ENCODE results near the gene ARHGEF11.
A peak's percentile ranks its signal among the peaks of the same experiment; 100 is the strongest.

Gene ARHGEF11

DNA sequence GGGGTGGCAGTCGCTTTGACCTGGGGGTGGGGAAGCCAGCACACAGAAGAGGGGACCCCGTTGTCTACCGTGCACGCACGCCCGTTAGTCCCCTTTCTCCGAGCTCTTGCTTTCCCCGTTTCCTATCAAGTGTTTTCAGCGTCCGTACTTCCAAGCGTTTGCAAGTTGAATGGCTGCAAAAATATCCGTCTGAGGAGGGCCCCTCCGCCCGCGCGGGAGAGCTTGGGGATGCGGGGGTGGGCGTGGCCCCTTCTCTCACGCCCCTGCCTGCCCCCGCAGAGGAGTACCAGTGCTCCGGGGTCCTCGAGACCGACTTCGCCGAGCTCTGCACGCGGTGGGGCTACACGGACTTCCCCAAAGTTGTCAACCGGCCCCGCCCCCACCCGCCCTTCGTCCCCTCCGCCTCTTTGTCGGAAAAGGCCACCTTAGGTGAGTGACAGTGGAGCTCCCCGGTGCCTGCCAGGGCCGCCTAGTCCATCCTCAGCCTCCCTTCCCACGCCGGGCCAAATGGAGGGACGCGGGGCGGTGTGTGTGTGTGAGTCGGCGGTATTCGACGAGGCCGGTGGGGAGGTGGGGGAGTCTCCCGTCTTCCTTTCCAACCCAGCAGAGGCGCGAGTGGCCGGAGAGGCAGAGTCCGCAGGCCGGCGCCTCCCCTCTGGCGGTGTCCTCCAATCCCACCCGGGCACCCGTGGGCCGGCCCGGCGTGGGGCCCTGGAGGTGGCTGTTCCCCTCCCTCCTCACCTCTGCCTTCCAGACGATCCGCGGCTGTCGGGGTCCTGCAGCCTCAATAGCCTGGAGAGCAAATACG lies 121.7 kb downstream of the ARHGEF11 start:
- Histone ChIP-seq H3K9me3 (ENCODE audit: control insufficient read depth, insufficient read depth, low read length) (no peaks in the 10 kb centered on the region), H3K36me3 (ENCODE audit: control insufficient read depth, insufficient read depth, low read length) (no peaks in the 10 kb centered on the region), H3K27me3 (ENCODE audit: control insufficient read depth, insufficient read depth, low read length) (peaks cover 100% of the 10 kb centered on the region), H3K4me1 (ENCODE audit: control insufficient read depth, insufficient read depth, low read length) (peaks cover 9% of the 10 kb centered on the region), H3K4me3 (ENCODE audit: low read depth, low read length) (peak overlapping the region; percentile 56), H3K27ac (ENCODE audit: low read depth, low read length) (no peak overlapping the region), H3K9ac (ENCODE audit: low read depth, low read length) (no peak overlapping the region)

DNA sequence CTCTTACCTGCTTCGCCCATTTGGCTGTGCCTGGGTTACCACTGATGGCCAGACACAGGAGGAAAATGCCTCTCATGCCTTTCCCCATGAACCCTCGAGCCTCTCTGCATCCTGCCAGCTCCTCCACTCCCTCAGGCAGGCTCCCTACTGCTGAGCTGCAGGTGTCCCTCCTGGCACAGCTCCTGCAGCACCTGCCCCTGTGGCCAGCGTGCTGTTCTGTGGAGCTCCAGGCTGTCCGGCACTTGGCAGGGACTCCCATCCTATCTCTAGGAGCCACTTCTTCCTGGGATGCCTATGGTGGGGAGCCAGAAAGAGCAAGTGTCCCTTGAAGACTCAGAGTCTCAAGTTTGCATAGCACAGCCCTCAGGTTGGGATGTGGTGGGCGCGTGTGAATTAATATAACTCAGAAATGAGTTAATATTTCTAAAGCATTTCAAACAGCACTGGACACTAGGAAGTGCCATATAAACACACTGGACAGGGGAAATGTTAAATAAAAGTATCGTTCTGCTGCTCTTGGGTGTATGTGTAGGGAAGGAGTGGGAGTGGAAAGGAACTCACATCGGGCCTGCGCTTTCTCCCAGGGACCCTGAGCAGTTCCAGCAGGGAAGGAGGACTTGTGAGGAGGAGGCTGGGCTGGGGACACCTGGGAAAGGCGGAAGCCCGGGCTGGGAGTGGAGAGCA lies 122.4 kb downstream of the ARHGEF11 start:
- H3K27ac ChIP-seq (ENCODE audit: low read depth, low read length): no peak overlapping the region
- H3K9me3 ChIP-seq (ENCODE audit: control insufficient read depth, insufficient read depth, low read length): no peaks in the 10 kb centered on the region
- peaks cover 9% of the 10 kb centered on the region for H3K4me1 ChIP-seq (ENCODE audit: control insufficient read depth, insufficient read depth, low read length)
- peak overlapping the region; percentile 56 for H3K4me3 ChIP-seq (ENCODE audit: low read depth, low read length)
- no peak overlapping the region for H3K9ac ChIP-seq (ENCODE audit: low read depth, low read length)
- peaks cover 99% of the 10 kb centered on the region for H3K27me3 ChIP-seq (ENCODE audit: control insufficient read depth, insufficient read depth, low read length)
- H3K36me3 ChIP-seq (ENCODE audit: control insufficient read depth, insufficient read depth, low read length): no peaks in the 10 kb centered on the region

DNA sequence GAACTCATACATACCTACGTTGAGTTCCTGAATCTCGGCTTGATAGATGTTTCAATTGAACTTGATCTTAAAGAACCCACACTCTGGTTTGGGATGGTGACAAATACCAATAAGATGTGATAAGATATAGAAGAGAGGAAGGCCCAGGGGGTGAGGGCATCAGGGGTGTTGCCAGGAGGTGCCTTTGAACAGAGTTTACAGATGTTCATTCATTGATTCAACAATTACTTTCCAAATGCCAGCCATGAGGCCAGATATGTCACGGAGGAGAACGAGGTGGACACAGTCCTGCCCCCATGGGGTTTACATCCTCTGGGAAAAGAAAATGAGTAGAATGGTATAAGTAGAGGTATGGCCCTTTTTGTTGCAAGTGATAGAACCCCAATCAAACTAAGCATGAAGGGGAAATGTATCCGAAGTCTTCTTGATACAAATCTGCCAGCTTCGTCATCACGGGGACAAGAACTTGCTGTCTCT lies 124.5 kb downstream of the ARHGEF11 start:
- H3K36me3 ChIP-seq (ENCODE audit: control insufficient read depth, insufficient read depth, low read length): no peaks in the 10 kb centered on the region
- H3K27me3 ChIP-seq (ENCODE audit: control insufficient read depth, insufficient read depth, low read length): peaks cover 84% of the 10 kb centered on the region
- no peaks in the 10 kb centered on the region for H3K9me3 ChIP-seq (ENCODE audit: control insufficient read depth, insufficient read depth, low read length)
- H3K9ac ChIP-seq (ENCODE audit: low read depth, low read length): no peak overlapping the region
- 0 out of 2 replicates have a peak overlapping the region, but pooled peaks have one; percentile 58 for H3K4me3 ChIP-seq (ENCODE audit: low read depth, low read length)
- H3K4me1 ChIP-seq (ENCODE audit: control insufficient read depth, insufficient read depth, low read length): peaks cover 9% of the 10 kb centered on the region
- no peak overlapping the region for H3K27ac ChIP-seq (ENCODE audit: low read depth, low read length)

DNA sequence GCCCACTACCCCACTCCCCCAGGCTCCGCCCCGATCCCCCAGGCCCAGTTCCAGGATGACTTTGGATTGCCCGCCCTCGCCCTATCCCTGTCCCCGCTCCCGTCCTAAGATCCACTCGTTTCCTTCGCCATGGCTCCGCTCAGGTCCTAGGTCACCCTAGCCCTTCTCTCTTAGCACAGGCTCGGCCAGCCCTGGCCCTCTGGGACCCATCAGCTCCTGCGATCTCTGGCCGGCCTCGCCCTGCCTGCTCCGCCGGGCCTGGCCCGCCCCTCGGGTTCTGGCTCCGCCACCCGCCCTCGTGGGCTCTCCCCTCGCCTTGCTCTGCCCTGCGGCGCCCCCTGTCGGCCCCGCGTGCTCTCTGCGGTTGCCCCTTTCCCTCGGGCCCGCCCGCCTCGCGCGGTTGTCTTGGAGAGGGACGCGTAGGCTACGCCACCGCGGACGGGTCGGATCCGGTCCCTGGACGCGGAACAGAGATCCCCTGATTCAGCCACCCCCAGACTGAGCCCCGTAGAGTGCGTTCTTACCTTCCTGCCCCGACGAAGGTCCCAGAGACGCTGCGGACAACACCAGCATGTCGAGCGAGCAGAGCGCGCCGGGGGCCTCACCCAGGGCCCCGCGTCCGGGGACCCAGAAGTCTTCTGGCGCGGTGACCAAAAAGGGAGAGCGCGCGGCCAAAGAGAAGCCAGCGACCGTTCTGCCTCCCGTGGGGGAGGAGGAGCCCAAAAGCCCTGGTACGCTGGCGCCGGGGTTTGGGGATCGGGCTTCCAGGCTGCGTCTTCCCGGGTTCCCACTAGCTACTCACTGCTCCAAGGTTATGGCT lies 125.1 kb downstream of the ARHGEF11 start, which contains the start of gene LRRC71:
Gene LRRC71, plus strand, starts transcription at position 400 of the 820 bp plus-strand sequence. Its CDS starts 172 bp downstream, at position 572.
- Histone ChIP-seq H3K4me1 (ENCODE audit: control insufficient read depth, insufficient read depth, low read length) (peaks cover 9% of the 10 kb centered on the region), H3K9ac (ENCODE audit: low read depth, low read length) (no peak within 1 kb of the TSS), H3K27me3 (ENCODE audit: control insufficient read depth, insufficient read depth, low read length) (peaks cover 77% of the 10 kb centered on the region), H3K36me3 (ENCODE audit: control insufficient read depth, insufficient read depth, low read length) (no peaks in the 10 kb centered on the region), H3K4me3 (ENCODE audit: low read depth, low read length) (peak within 1 kb of the TSS; percentile 58), H3K27ac (ENCODE audit: low read depth, low read length) (no peak within 1 kb of the TSS), H3K9me3 (ENCODE audit: control insufficient read depth, insufficient read depth, low read length) (no peaks in the 10 kb centered on the region)

DNA sequence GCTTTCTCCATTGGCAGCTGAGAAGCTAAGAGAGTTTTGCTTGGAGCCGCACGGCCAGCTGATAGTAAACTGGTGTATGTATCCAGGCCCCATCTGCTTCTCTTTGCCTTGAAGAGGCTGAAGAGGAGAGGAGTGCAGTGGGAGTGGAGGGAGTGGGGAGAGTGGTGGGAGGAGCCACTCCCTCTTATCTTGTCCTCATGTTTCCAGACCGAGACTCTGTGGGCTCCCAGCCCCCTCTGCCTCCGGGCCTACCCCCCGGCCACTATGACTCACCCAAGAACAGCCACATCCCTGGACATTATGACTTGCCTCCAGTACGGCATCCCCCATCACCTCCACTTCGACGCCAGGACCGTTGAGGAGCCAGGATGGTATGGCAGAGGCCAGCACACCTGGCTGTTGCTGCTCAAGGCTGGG lies 131.1 kb downstream of the ARHGEF11 start:
- Histone ChIP-seq H3K36me3 (ENCODE audit: control insufficient read depth, insufficient read depth, low read length) (no peaks in the 10 kb centered on the region), H3K27me3 (ENCODE audit: control insufficient read depth, insufficient read depth, low read length) (peaks cover 44% of the 10 kb centered on the region), H3K27ac (ENCODE audit: low read depth, low read length) (no peak overlapping the region), H3K4me1 (ENCODE audit: control insufficient read depth, insufficient read depth, low read length) (peaks cover 14% of the 10 kb centered on the region), H3K9ac (ENCODE audit: low read depth, low read length) (no peak overlapping the region), H3K9me3 (ENCODE audit: control insufficient read depth, insufficient read depth, low read length) (no peaks in the 10 kb centered on the region), H3K4me3 (ENCODE audit: low read depth, low read length) (no peak overlapping the region)

DNA sequence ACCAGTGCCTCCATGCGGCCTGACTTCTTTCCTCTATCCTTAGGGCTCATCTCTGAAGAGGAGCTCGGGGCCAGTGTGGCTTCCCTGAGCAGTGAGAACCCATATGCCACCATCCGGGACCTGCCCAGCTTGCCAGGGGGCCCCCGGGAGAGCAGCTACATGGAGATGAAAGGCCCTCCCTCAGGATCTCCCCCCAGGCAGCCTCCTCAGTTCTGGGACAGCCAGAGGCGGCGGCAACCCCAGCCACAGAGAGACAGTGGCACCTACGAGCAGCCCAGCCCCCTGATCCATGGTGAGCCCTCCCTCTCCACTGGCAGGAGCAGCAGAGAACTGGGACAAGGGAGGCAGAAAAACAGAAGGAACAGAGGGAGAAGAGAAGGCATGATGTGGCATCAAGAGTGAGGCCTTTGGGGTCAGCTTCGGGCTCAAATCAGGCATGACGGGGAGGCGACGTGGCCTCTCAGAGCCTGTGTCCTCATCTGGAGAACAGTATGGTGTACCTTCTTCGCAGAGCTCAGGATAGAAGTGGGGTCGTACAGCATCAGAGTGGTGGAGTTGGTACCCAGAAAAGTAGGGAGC lies 131.6 kb downstream of the ARHGEF11 start:
- Histone ChIP-seq H3K27ac (ENCODE audit: low read depth, low read length) (no peak overlapping the region), H3K9ac (ENCODE audit: low read depth, low read length) (no peak overlapping the region), H3K4me3 (ENCODE audit: low read depth, low read length) (no peak overlapping the region)

DNA sequence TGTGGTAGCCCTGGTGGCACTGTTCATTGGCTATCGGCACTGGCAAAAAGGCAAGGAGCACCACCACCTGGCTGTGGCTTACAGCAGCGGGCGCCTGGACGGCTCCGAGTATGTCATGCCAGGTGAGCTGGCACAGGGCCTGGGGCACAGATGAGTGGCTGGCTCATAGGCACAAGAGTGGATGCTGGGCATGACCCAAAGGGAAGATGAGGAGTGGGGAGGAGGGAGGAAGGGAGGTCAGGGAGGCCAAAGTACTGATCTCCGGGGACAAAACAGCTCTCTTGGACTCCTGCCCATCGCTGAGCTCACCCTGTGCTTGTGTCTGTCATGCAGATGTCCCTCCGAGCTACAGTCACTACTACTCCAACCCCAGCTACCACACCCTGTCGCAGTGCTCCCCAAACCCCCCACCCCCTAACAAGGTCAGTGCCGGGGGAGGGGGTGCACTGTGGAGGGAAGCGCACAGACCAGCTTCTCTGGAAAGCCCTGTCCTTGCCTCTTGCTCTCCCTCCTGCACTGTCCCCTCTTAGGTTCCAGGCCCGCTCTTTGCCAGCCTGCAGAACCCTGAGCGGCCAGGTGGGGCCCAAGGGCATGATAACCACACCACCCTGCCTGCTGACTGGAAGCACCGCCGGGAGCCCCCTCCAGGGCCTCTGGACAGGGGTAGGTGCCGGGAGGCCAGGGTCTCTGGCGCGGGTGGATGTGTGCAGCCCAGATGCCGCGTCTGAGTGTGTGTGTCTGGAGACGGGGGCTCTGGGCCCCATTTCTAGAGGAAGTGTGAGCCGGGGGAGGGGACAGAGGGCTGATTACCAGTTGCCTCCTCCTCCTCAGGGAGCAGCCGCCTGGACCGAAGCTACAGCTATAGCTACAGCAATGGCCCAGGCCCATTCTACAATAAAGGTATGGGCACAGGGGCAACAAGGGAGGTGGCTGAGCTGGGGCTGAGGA lies 132.4 kb downstream of the ARHGEF11 start:
- H3K4me1 ChIP-seq (ENCODE audit: control insufficient read depth, insufficient read depth, low read length): peaks cover 14% of the 10 kb centered on the region
- H3K9ac ChIP-seq (ENCODE audit: low read depth, low read length): no peak overlapping the region
- no peak overlapping the region for H3K4me3 ChIP-seq (ENCODE audit: low read depth, low read length)
- no peaks in the 10 kb centered on the region for H3K36me3 ChIP-seq (ENCODE audit: control insufficient read depth, insufficient read depth, low read length)
- H3K27ac ChIP-seq (ENCODE audit: low read depth, low read length): no peak overlapping the region
- H3K9me3 ChIP-seq (ENCODE audit: control insufficient read depth, insufficient read depth, low read length): no peaks in the 10 kb centered on the region
- H3K27me3 ChIP-seq (ENCODE audit: control insufficient read depth, insufficient read depth, low read length): peaks cover 32% of the 10 kb centered on the region

More for the DNA sequence above, 131.6 kb downstream of the ARHGEF11 start:
- peaks cover 14% of the 10 kb centered on the region for H3K4me1 ChIP-seq (ENCODE audit: control insufficient read depth, insufficient read depth, low read length)
- H3K9me3 ChIP-seq (ENCODE audit: control insufficient read depth, insufficient read depth, low read length): no peaks in the 10 kb centered on the region
- no peaks in the 10 kb centered on the region for H3K36me3 ChIP-seq (ENCODE audit: control insufficient read depth, insufficient read depth, low read length)
- H3K27me3 ChIP-seq (ENCODE audit: control insufficient read depth, insufficient read depth, low read length): peaks cover 39% of the 10 kb centered on the region

DNA sequence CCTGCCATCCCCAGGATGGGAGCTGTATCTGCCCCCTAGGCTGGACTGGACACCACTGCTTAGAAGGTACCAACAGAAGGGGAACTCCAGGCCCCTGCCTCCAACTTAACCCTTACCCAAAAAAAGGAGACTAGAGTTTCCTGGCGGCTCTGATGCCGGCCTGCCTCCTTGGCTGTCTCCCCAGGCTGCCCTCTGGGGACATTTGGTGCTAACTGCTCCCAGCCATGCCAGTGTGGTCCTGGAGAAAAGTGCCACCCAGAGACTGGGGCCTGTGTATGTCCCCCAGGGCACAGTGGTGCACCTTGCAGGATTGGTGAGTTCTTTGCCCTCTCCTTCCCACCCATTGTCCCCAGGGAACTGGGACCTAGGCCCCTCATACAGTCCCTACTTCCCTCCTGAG lies 133.2 kb downstream of the ARHGEF11 start:
- Histone ChIP-seq H3K27ac (ENCODE audit: low read depth, low read length) (no peak overlapping the region), H3K9ac (ENCODE audit: low read depth, low read length) (no peak overlapping the region), H3K27me3 (ENCODE audit: control insufficient read depth, insufficient read depth, low read length) (peaks cover 30% of the 10 kb centered on the region), H3K36me3 (ENCODE audit: control insufficient read depth, insufficient read depth, low read length) (no peaks in the 10 kb centered on the region), H3K4me1 (ENCODE audit: control insufficient read depth, insufficient read depth, low read length) (peaks cover 14% of the 10 kb centered on the region), H3K9me3 (ENCODE audit: control insufficient read depth, insufficient read depth, low read length) (no peaks in the 10 kb centered on the region), H3K4me3 (ENCODE audit: low read depth, low read length) (no peak overlapping the region)

DNA sequence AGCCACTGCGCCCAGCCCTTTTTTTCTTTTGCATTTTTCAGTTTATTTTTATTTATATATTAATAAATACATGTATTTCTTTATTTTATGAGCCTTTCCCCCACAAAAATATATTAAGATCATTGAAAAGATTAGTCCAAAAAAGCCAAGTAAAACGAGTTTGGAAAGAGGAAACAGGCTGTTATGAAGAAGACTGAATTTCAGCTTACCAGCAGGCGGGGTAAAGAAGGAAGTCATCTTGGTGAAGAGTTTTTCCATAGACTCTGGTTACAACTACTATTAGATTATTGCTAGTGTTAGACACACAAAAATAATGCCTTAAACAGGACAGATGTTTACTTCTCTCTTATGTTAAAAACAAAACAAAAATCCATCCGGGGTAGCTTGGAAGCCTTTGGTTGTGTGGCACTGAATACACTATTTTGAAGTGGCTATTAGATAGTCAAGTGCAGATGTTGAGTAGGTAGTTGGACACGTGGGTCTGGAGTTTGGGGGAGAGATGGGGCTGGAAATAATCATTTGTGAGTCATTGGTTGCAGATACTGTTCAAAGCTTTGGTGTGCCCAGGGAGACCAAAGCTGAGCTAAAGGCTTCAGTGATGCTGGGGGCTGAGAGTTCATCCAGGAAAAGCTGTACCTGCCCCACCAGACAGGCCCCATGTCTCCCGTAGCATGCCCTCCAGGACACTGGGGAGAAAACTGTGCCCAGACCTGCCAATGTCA lies 133.8 kb downstream of the ARHGEF11 start:
- H3K4me1 ChIP-seq (ENCODE audit: control insufficient read depth, insufficient read depth, low read length): peaks cover 14% of the 10 kb centered on the region
- no peaks in the 10 kb centered on the region for H3K36me3 ChIP-seq (ENCODE audit: control insufficient read depth, insufficient read depth, low read length)
- H3K9me3 ChIP-seq (ENCODE audit: control insufficient read depth, insufficient read depth, low read length): no peaks in the 10 kb centered on the region
- H3K9ac ChIP-seq (ENCODE audit: low read depth, low read length): no peak overlapping the region
- H3K27ac ChIP-seq (ENCODE audit: low read depth, low read length): no peak overlapping the region
- no peak overlapping the region for H3K4me3 ChIP-seq (ENCODE audit: low read depth, low read length)
- peaks cover 27% of the 10 kb centered on the region for H3K27me3 ChIP-seq (ENCODE audit: control insufficient read depth, insufficient read depth, low read length)
